Activated T-cell treated with anti-CD3 and anti-CD28 coated beads for 24 hours (primary cell): ENCODE results near the gene CXorf58.
"Not testable (repeated sequence)": the region's sequence is repeated elsewhere in the genome, so short reads cannot be mapped to it uniquely, and the experiment has no call there.

ENCODE experiments used
- DNase-seq: peaks from one replicate; pipeline ENCODE4 v3.0.0-alpha.2; 2020; ENCODE audit warnings: low read depth

Gene CXorf58

GRCh38 chrX:23907498-23908218 is at the start of gene CXorf58, which contains the start of gene APOO:
Gene CXorf58, plus strand, starts transcription at chrX:23908006. Its CDS starts 2,297 bp downstream, at chrX:23910303.
Gene APOO, minus strand, starts transcription at chrX:23907938. Its CDS starts 236 bp downstream, at chrX:23907702.
- peak; percentile 83 for DNase-seq

GRCh38 chrX:23859238-23859637 is 48.6 kb upstream of the CXorf58 start:
- DNase-seq = not testable (repeated sequence)

- DNase-seq = no peak
Measured at GRCh38 chrX:23861215-23861896, 46.5 kb upstream of the CXorf58 start.

GRCh38 chrX:23861952-23862351 is 45.9 kb upstream of the CXorf58 start:
- not testable (repeated sequence) for DNase-seq

- no peak for DNase-seq
Measured at GRCh38 chrX:23864742-23865326, 43.0 kb upstream of the CXorf58 start.

GRCh38 chrX:23870041-23870440 is 37.8 kb upstream of the CXorf58 start:
- DNase-seq = no peak

GRCh38 chrX:23871905-23872546 is 35.8 kb upstream of the CXorf58 start:
- DNase-seq = no peak

GRCh38 chrX:23879380-23880090 is 28.3 kb upstream of the CXorf58 start:
- DNase-seq = no peak

GRCh38 chrX:23883737-23884354 is 24.0 kb upstream of the CXorf58 start:
- DNase-seq = no peak

GRCh38 chrX:23884427-23885024 is 23.3 kb upstream of the CXorf58 start:
- no peak for DNase-seq

GRCh38 chrX:23885803-23886202 is 22.0 kb upstream of the CXorf58 start:
- no peak for DNase-seq

- DNase-seq = no peak
Measured at GRCh38 chrX:23887451-23887850, 20.4 kb upstream of the CXorf58 start.

- no peak for DNase-seq
Measured at GRCh38 chrX:23887918-23888317, 19.9 kb upstream of the CXorf58 start.

GRCh38 chrX:23888887-23889501 is 18.8 kb upstream of the CXorf58 start:
- DNase-seq = no peak

GRCh38 chrX:23890933-23891332 is 16.9 kb upstream of the CXorf58 start:
- DNase-seq = no peak

- not testable (repeated sequence) for DNase-seq
Measured at GRCh38 chrX:23894993-23895392, 12.8 kb upstream of the CXorf58 start.

GRCh38 chrX:23896539-23896938 is 11.3 kb upstream of the CXorf58 start:
- DNase-seq = not testable (repeated sequence)

- no peak for DNase-seq
Measured at GRCh38 chrX:23896981-23897380, 10.8 kb upstream of the CXorf58 start.

- DNase-seq = no peak
Measured at GRCh38 chrX:23898412-23898959, 9.3 kb upstream of the CXorf58 start.

GRCh38 chrX:23900220-23900797 is 7.5 kb upstream of the CXorf58 start:
- no peak for DNase-seq
